HepG2 (cell line): ENCODE results near the gene LRRN4CL. TPM values are rescaled to one million over a fixed set of nuclear protein-coding genes. Genes with fewer than 3 reads are reported as not detected.

Source experiments
- ATAC-seq: fragments of 200-7000 bp; cut with Tn5 transposase; 3 replicates; pipeline ENCODE4 v1.9.1; 2020; ENCODE audit warnings: mild to moderate bottlenecking, moderate library complexity
- BruUV-seq: library from RNA; stranded (reverse); fragments of 400-500 nt; replicated peaks from 2 replicates; lab custom pipeline; 2021; lab: Mats Ljungman, UMichigan
- CTCF ChIA-PET: fragments of 300-600 bp; formaldehyde crosslinking; extraction: SDS; loops from one replicate; lab custom pipeline; 2021; ENCODE audit warnings: low total read pairs, inconsistent platforms, low intra/inter-chr PET ratio; lab: Yijun Ruan, JAX
- POLR2A ChIA-PET: fragments of 350-600 bp; sonication (Branson Sonifier 250); formaldehyde crosslinking; loops from one replicate; lab custom pipeline; 2020; ENCODE audit warnings: antibody characterized with exemption, inconsistent platforms; lab: Yijun Ruan, JAX
- DNase-seq: peaks from one replicate; pipeline ENCODE4 v3.0.0-alpha.2; 2015; ENCODE audit warnings: low spot score
- FAIRE-seq: peaks from 3 replicates; lab custom pipeline; 2011; peaks lifted over from hg19 to GRCh38; lab: Jason Lieb, UNC
- H2AFZ ChIP-seq: one replicate; pipeline ENCODE4 v1.6.1; 2011; ENCODE audit warnings: low read length, inconsistent platforms
- H3K27ac ChIP-seq: fragments of 300-600 bp; 3 replicates; pipeline ENCODE4 v1.8.0; 2011; ENCODE audit warnings: mixed run types, mild to moderate bottlenecking, mixed read lengths, low read length, inconsistent platforms; ENCODE audit not compliant: insufficient read depth; ENCODE audit errors: extremely low read length
- H3K27me3 ChIP-seq, 2 experiments: fragments of 200-600 bp in 1 of 2; 2 replicates in 1 of 2; 3 replicates in 1 of 2; pipeline versions ENCODE4 v1.6.0 to v1.8.0; 2011; ENCODE audit warnings: low read length in 2 of 2, mild to moderate bottlenecking in 2 of 2, moderate library complexity in 2 of 2, inconsistent platforms in 1 of 2; ENCODE audit not compliant: insufficient read depth in 2 of 2, control insufficient read depth in 1 of 2
- H3K36me3 ChIP-seq, 2 experiments: fragments of 200-600 bp in 1 of 2; replicated peaks in 1 of 2; 2 replicates in 1 of 2; 3 replicates in 1 of 2; pipeline versions ENCODE4 v1.5.1 to v1.8.0; 2011; ENCODE audit warnings: low read length in 2 of 2, inconsistent platforms in 1 of 2; ENCODE audit not compliant: insufficient read depth in 2 of 2, control insufficient read depth in 1 of 2
- H3K4me1 ChIP-seq: 2 replicates; pipeline ENCODE4 v1.5.1; 2012; ENCODE audit warnings: low read length, inconsistent platforms; ENCODE audit not compliant: insufficient read depth
- H3K4me2 ChIP-seq: 2 replicates; pipeline ENCODE4 v1.6.0; 2011; ENCODE audit warnings: low read depth, low read length, inconsistent platforms
- H3K4me3 ChIP-seq, 3 experiments: fragments of 200-600 bp in 1 of 3; sonication (generic), shearing (Covaris generic) in 1 of 3; replicated peaks in 1 of 3; 2 replicates each; pipeline ENCODE4 v1.5.1; 2011 to 2016; ENCODE audit warnings: low read length in 3 of 3, inconsistent platforms in 2 of 3, low read depth in 2 of 3, mild to moderate bottlenecking in 2 of 3, control low read depth in 1 of 3, mixed read lengths in 1 of 3; ENCODE audit not compliant: insufficient read depth in 1 of 3
- H3K79me2 ChIP-seq: one replicate; pipeline ENCODE4 v1.6.1; 2011; ENCODE audit warnings: low read length, inconsistent platforms; ENCODE audit not compliant: insufficient read depth
- H3K9ac ChIP-seq: 2 replicates; pipeline ENCODE4 v1.6.0; 2011; ENCODE audit warnings: mild to moderate bottlenecking, low read depth, low read length, inconsistent platforms; ENCODE audit not compliant: insufficient read depth
- H3K9me3 ChIP-seq: 2 replicates; pipeline ENCODE4 v1.5.1; 2012; ENCODE audit warnings: mild to moderate bottlenecking, low read length
- H4K20me1 ChIP-seq: 2 replicates; pipeline ENCODE4 v1.6.0; 2011; ENCODE audit warnings: inconsistent platforms, mild to moderate bottlenecking, low read length, moderate library complexity; ENCODE audit not compliant: insufficient read depth
- DRAP1 ChIP-seq: IDR thresholded peaks from 2 replicates; pipeline ENCODE4 v1.6.1; 2016; ENCODE audit warnings: missing genetic modification reagents, missing compliant biosample characterization
- FLYWCH1 ChIP-seq: sonication (generic); formaldehyde crosslinking; IDR thresholded peaks from 2 replicates; pipeline ENCODE4 v1.8.1; 2023; ENCODE audit warnings: mild to moderate bottlenecking, missing genetic modification reagents
- HNRNPH1 ChIP-seq: fragments of 200-400 bp; formaldehyde crosslinking; optimal IDR thresholded peaks from 2 replicates; pipeline ENCODE3; 2017; ENCODE audit warnings: mild to moderate bottlenecking, low read depth, low read length
- KMT2B ChIP-seq: IDR thresholded peaks from 2 replicates; pipeline ENCODE4 v1.6.1; 2016; ENCODE audit warnings: missing genetic modification reagents, missing compliant biosample characterization
- MAX ChIP-seq: IDR thresholded peaks from 2 replicates; pipeline ENCODE4 v1.6.1; 2012; ENCODE audit warnings: inconsistent platforms
- NR2F6 ChIP-seq, 2 experiments: IDR thresholded peaks; 2 replicates each; pipeline ENCODE4 v1.6.1; 2016; ENCODE audit warnings: antibody characterized with exemption in 1 of 2, mild to moderate bottlenecking in 1 of 2
- TFDP2 ChIP-seq: sonication (generic); formaldehyde crosslinking; IDR thresholded peaks from 2 replicates; pipeline ENCODE4 v1.4.0; 2020; ENCODE audit warnings: missing genetic modification reagents
- ZBTB38 ChIP-seq: sonication (generic); formaldehyde crosslinking; IDR thresholded peaks from 2 replicates; pipeline ENCODE4 v1.5.1; 2020; ENCODE audit warnings: mild to moderate bottlenecking, missing genetic modification reagents
- ZNF513 ChIP-seq: sonication (generic); formaldehyde crosslinking; conservative IDR thresholded peaks from 2 replicates; pipeline ENCODE4 v1.5.0; 2020; ENCODE audit warnings: missing genetic modification reagents
- ZSCAN21 ChIP-seq: sonication (generic); formaldehyde crosslinking; IDR thresholded peaks from 2 replicates; pipeline ENCODE4 v1.8.0; 2022; ENCODE audit warnings: mild to moderate bottlenecking, missing genetic modification reagents, moderate library complexity, borderline replicate concordance
- ZZZ3 ChIP-seq: sonication (generic); formaldehyde crosslinking; IDR thresholded peaks from 2 replicates; pipeline ENCODE4 v1.4.0; 2020; ENCODE audit warnings: missing genetic modification reagents, mild to moderate bottlenecking, borderline replicate concordance
- WGBS: methylation state at CpG from one replicate; pipeline ENCODE4 v1.1.6; 2017; ENCODE audit warnings: low lambda C conversion rate; 5-methylcytosine and 5-hydroxymethylcytosine counted together
- in situ Hi-C: cut with HindIII; loops from 2 replicates; pipeline ENCODE4 v1.10.0; 2017; ENCODE audit warnings: low pct_unique_long_range_greater_than_20kb; ENCODE audit not compliant: extremely low pct_ligation_motif_present
- intact Hi-C: fragments of 100-400 bp; cut with micrococcal nuclease; formaldehyde crosslinking; loops from one replicate; pipeline ENCODE4 v1.10.0; 2022; ENCODE audit not compliant: unreplicated experiment
- polyA plus RNA-seq, 8 experiments: library from polyadenylated mRNA; depleted of rRNA in 3 of 8; stranded (reverse) in 7 of 8; unstranded in 1 of 8; fragments of >200 nt; fragmentation: Illumina TruSeq in 4 of 8; extraction: Trizol in 4 of 8; gene quantifications; 2 replicates each; pipeline versions ENCODE4 v1.2.1 to v1.2.3, GENCODE V29; 2011 to 2016; ENCODE audit warnings: low read depth in 4 of 8, missing spikeins in 1 of 8, mixed read lengths in 1 of 8; ENCODE audit not compliant: insufficient read depth in 1 of 8
- total RNA-seq, 5 experiments: library from RNA; depleted of rRNA; stranded (reverse); fragments of >200 nt; fragmentation: Illumina TruSeq; extraction: Trizol; gene quantifications; 2 replicates each; pipeline ENCODE4 v1.2.3, GENCODE V29; 2016; ENCODE audit warnings: low read depth in 1 of 5

Gene LRRN4CL
- total and polyA plus RNA-seq, 2 of the 13 experiments (the other 11 are each of a cell fraction or from before 2014, with no cell fraction given), result 0.11 TPM; not detected in 1

GRCh38 chr11:62712861-62713260 lies 23.5 kb upstream of the LRRN4CL start:
- Histone ChIP-seq H3K4me3 (no peak overlapping the region), H3K4me1 (no peaks in the 10 kb centered on the region), H3K9ac (no peak overlapping the region), H3K9me3 (no peaks in the 10 kb centered on the region), H4K20me1 (no peaks in the 10 kb centered on the region; the same call in 1 of the 2 replicates), H3K4me2 (no peak overlapping the region), H3K27me3 (no peaks in the 10 kb centered on the region), H2AFZ (no peak overlapping the region), H3K79me2 (peaks cover 5% of the 10 kb centered on the region), H3K27ac (peak overlapping the region; percentile 30), H3K36me3 (peaks cover 28 to 86% of the 10 kb centered on the region in 2 experiments)
- intact Hi-C loops (no loop called here), in situ Hi-C loops (no loop called here)
- TF ChIP-seq KMT2B (CRISPR knock-in tag), result no peak
- TF ChIP-seq ZSCAN21, result no peak
- no peak for TF ChIP-seq FLYWCH1
- CTCF ChIA-PET, result no interaction called here
- no peak for FAIRE-seq
- no peak for DNase-seq
- POLR2A ChIA-PET, result interaction anchor here (1.5 kb wide), 1 partner anchor 60 kb away, joined by 3 read pairs; the partner anchor contains the start of gene INTS5
- ATAC-seq, result no peak
- WGBS, result 91% methylated on average over 3 of the region's 3 CpGs
- no TSS peak for BruUV-seq

- BruUV-seq, result no TSS peak
- intact Hi-C loops, result no loop called here
Observed at GRCh38 chr11:62712276-62712812, 23.0 kb upstream of the LRRN4CL start.

More at GRCh38 chr11:62712276-62712812, 23.0 kb upstream of the LRRN4CL start:
- no peaks in the 10 kb centered on the region; the same call in 1 of the 2 replicates for H4K20me1 ChIP-seq
- H3K4me1 ChIP-seq, result no peaks in the 10 kb centered on the region
- H3K36me3 ChIP-seq, result peaks cover 28 to 80% of the 10 kb centered on the region in 2 experiments
- no peak overlapping the region for H2AFZ ChIP-seq
- H3K27ac ChIP-seq, result no peak overlapping the region
- H3K27me3 ChIP-seq, result no peaks in the 10 kb centered on the region
- H3K4me3 ChIP-seq, result no peak overlapping the region
- WGBS, result 96% methylated on average over 6 of the region's 6 CpGs
- no peaks in the 10 kb centered on the region for H3K9me3 ChIP-seq
- no peak for TF ChIP-seq ZNF513 (CRISPR knock-in tag)
- TF ChIP-seq MAX, result no peak
- TF ChIP-seq TFDP2 (CRISPR knock-in tag), result no peak
- no peak for TF ChIP-seq DRAP1 (CRISPR knock-in tag)
- no peak for TF ChIP-seq ZZZ3 (CRISPR knock-in tag)
- no peak for TF ChIP-seq NR2F6 (IDR thresholded peaks at IDR 0.05)
- TF ChIP-seq NR2F6 (CRISPR knock-in tag; IDR thresholded peaks at IDR 0.05), result no peak
- TF ChIP-seq ZBTB38 (CRISPR knock-in tag), result no peak
- no peak for TF ChIP-seq HNRNPH1
- DNase-seq (no peak), ATAC-seq (no peak), FAIRE-seq (no peak)
- H3K79me2 ChIP-seq, result peaks cover 5% of the 10 kb centered on the region
- in situ Hi-C loops, result no loop called here
- H3K4me2 ChIP-seq, result no peak overlapping the region
- CTCF ChIA-PET, result no interaction called here
- no peak overlapping the region for H3K9ac ChIP-seq
- POLR2A ChIA-PET, result no interaction called here
